ENCODE measurements around the gene MAP2K7.

MAP2K7 gene

DNA sequence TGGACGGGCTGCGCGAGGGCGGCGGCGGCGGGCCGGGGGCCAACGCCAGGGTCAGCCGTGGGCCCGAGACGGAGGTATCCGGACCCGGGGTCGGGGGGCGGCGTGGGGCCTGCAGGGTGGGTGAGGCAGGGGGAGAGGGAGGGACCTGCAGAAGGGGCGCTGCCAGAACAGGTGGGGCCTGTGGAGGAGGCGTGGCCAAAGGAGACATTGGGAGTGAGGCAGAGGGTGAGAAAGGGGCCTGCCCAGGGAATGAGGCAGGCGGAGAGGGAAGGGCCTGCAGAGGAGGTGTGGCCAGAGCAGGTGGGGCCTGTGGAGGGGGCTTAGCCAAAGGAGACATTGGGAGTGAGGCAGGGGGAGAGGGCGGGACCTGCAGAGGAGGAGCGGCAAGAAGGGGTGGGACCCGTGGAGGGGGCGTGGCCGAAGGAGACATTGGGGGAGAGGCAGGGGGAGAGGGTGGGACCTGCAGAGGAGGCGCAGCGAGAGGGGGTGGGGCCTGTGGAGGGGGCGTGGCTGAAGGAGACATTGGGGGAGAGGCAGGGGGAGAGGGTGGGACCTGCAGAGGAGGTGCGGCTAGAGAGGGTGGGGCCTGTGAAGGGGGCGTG is 33.7 kb upstream of the MAP2K7 start:
- in situ Hi-C loops (cut with HindIII; ENCODE audit: low pct_ligation_motif_present, low sequenced_read_pairs): no loop called here
- H3K36me3 ChIP-seq (replicated peaks): no peaks in the 10 kb centered on the region
- H3K27ac ChIP-seq: no peak overlapping the region
- H3K4me3 ChIP-seq (ENCODE audit: low read depth, low read length): no peak overlapping the region
- H3K27me3 ChIP-seq (replicated peaks): peaks cover 19% of the 10 kb centered on the region
- no peak for DNase-seq
- TF ChIP-seq CTCF (IDR thresholded peaks at IDR 0.05; ENCODE audit: low read depth, low read length, missing control alignments): no peak

- no peak overlapping the region for H3K27ac ChIP-seq
Observed at GRCh38 chr19:7870571-7871436, 32.9 kb upstream of the MAP2K7 start.

GRCh38 chr19:7871437-7872305 is 32.0 kb upstream of the MAP2K7 start:
- no peaks in the 10 kb centered on the region for H3K36me3 ChIP-seq (replicated peaks)
- DNase-seq: peak; percentile 94
- H3K27ac ChIP-seq: no peak overlapping the region
- in situ Hi-C loops (cut with HindIII; ENCODE audit: low pct_ligation_motif_present, low sequenced_read_pairs): no loop called here
- TF ChIP-seq CTCF (IDR thresholded peaks at IDR 0.05; ENCODE audit: low read depth, low read length, missing control alignments): no peak
- H3K4me3 ChIP-seq (ENCODE audit: low read depth, low read length): peak overlapping the region; percentile 44
- H3K27me3 ChIP-seq (replicated peaks): peaks cover 19% of the 10 kb centered on the region

More at GRCh38 chr19:7870571-7871436, 32.9 kb upstream of the MAP2K7 start:
- H3K4me3 ChIP-seq (ENCODE audit: low read depth, low read length): no peak overlapping the region
- in situ Hi-C loops (cut with HindIII; ENCODE audit: low pct_ligation_motif_present, low sequenced_read_pairs): no loop called here
- no peak for DNase-seq
- no peaks in the 10 kb centered on the region for H3K36me3 ChIP-seq (replicated peaks)
- H3K27me3 ChIP-seq (replicated peaks): peaks cover 19% of the 10 kb centered on the region
- no peak for TF ChIP-seq CTCF (IDR thresholded peaks at IDR 0.05; ENCODE audit: low read depth, low read length, missing control alignments)

DNA sequence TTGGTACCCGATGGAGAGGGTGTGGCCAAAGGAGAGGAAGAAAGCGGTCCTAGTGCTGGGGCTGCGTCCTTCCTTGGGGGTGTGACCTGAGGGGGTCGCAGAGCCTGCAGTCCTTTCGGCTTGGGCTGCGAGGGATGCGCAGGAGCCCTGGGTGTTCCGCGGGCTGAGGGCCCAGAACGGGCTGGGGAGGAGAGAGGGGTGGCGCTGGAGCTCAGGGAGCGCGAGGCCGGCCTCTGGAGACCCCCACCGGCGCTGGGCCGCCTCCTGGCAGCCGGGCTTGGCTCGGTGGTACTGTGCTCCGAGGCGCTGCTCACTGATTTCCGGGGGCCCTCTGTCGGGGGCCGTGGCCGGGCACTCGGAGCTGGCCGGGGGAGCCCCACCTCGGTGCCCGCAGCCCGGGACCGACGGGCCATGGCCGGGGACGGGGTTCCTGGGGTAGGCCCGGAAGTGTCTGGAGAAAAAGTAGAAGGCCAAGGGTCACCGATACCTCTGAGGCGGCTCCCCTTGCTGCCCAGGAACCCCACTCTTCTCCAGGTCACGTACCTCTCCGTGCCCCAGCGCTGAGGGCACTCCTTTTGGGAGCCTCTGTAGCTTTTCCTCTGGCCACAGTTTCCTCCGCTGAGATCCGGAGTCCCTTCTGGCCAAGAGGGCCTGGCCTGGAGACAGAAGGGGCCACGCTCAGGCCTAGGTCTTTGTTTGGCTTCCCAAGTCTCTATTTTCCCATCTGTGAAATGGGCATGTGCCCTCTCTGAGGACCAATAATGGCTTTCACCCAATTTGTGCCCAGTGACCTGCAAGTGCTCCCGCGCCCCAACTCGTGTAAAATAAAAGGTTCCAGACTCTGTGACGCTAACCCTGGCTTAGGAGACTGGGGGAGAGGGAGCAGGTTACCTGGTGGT is 31.1 kb upstream of the MAP2K7 start:
- Histone ChIP-seq H3K4me3 (ENCODE audit: low read depth, low read length) (no peak overlapping the region), H3K27me3 (replicated peaks) (peaks cover 19% of the 10 kb centered on the region), H3K27ac (no peak overlapping the region), H3K36me3 (replicated peaks) (no peaks in the 10 kb centered on the region)
- in situ Hi-C loops (cut with HindIII; ENCODE audit: low pct_ligation_motif_present, low sequenced_read_pairs): no loop called here
- TF ChIP-seq CTCF (IDR thresholded peaks at IDR 0.05; ENCODE audit: low read depth, low read length, missing control alignments): no peak
- DNase-seq: no peak

All from brain microvascular endothelial cell (primary cell).